H1 (cell line): ENCODE results near the gene SLC12A7. TPM values are rescaled to one million over a fixed set of nuclear protein-coding genes. Genes with fewer than 3 reads are reported as not detected.

Experiments used
- CHD7 ChIP-seq: fragments of 300-600 bp; sonication (generic); IDR thresholded peaks from 2 replicates; pipeline ENCODE4 v1.7.1; 2012; ENCODE audit warnings: low read length, moderate library complexity, mild to moderate bottlenecking, inconsistent platforms; ENCODE audit not compliant: insufficient replicate concordance
- JUND ChIP-seq: IDR thresholded peaks from 2 replicates; pipeline ENCODE4 v1.6.1; 2011; ENCODE audit warnings: mild to moderate bottlenecking, improper control_type of control experiment, low read length
- RAD21 ChIP-seq, 2 experiments: IDR thresholded peaks in 1 of 2; conservative IDR thresholded peaks in 1 of 2; 2 replicates each; pipeline ENCODE4 v1.6.1; 2011; ENCODE audit warnings: low read depth in 2 of 2, low read length in 2 of 2, improper control_type of control experiment in 1 of 2, inconsistent platforms in 1 of 2, mild to moderate bottlenecking in 1 of 2, moderate library complexity in 1 of 2
- polyA plus RNA-seq, 7 experiments: library from polyadenylated mRNA; depleted of rRNA in 3 of 7; stranded (reverse) in 5 of 7; unstranded in 2 of 7; fragments of >200 nt in 5 of 7; fragments of 200-250 nt in 2 of 7; gene quantifications; 1 replicate in 5 of 7; 2 replicates in 1 of 7; 4 replicates in 1 of 7; pipeline versions ENCODE4 v1.2.1 to v1.2.3, GENCODE V29; 2011 to 2013; ENCODE audit warnings: missing spikeins in 2 of 7, mixed read lengths in 2 of 7
- total RNA-seq: library from RNA; stranded (reverse); fragmentation: NEBNext Ultra II Directional; extraction: Animal tissue kit (Norgen Biotek cat#: 25700); gene quantifications from 2 replicates; pipeline ENCODE4 v1.2.1, GENCODE V29; 2021

The SLC12A7 gene
- total and polyA plus RNA-seq, 2 of the 8 experiments (the other 6 are each of a cell fraction or from before 2014, with no cell fraction given), result 23.5 to 39.7 TPM

GRCh38 chr5:1131191-1131621 is 19.3 kb upstream of the SLC12A7 start (continued):
- TF ChIP-seq CHD7 (no peak), JUND (no peak), RAD21 (IDR thresholded peaks at IDR 0.05 in 1 of 2, conservative IDR thresholded peaks at IDR 0.05 in 1 of 2; ENCODE audit: low read depth in 2 of 2, low read length in 2 of 2) (no peak)
- TF ChIP-seq, all 59 proteins: peak for 0
